Activated CD4-positive, alpha-beta T cell treated with anti-CD3 and anti-CD28 coated beads, Interleukin-2, amount 50 U/mL, for 24 hours (primary cell): ENCODE data around the gene WFDC9.
"Not testable (repeated sequence)": the region's sequence is repeated elsewhere in the genome, so short reads cannot be mapped to it uniquely, and the experiment has no call there.

Source experiments
- DNase-seq, 2 donors: peaks; one replicate each; pipeline ENCODE4 v3.0.0-alpha.2; 2020; ENCODE audit warnings: low read depth in 1 of 2, low spot score in 1 of 2

Gene WFDC9

DNA sequence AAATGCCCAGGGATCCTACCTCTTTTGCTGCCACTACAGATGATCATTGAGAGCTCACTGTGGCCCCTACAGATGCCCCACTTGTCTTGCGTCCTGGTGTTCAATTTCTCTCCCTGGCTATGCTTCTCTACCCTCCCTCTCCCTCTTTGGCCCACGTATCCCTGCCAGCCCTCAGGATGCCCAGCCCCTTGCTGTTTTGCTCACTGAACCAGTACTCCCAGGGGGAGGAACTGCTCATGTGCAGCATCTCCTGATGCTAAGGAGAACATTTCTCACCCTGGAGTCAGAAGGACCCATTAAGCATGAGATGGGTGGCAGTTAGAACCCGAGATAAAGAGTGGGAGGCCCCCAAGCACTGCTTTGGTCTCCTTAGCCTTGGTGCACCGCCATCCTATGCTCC, at the start of gene WFDC9:
Gene WFDC9, minus strand, starts transcription at position 101 of the 400 bp plus-strand sequence. CDS start 21,103 bp downstream, outside the sequence.
- DNase-seq, result no peak

DNA sequence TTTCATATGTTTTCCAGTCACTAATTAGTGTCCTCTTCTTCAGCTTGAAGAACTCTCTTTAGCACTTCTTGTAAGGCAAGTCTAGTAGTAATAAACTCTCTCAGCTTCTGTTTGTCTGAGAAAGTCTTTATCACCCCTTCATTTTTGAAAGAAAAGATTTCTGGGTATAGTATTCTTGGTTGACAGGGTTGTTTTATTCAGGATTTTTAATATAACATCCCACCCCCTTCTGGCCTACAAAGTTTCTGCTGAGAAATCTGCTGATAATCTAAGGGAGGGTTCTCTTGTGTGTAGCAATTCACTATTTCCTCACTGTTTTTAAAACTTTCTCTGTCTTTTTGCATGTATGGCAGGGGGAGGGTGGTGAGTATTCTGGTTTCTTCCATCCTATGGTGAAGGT, 48.6 kb upstream of the WFDC9 start:
- DNase-seq, result no peak

DNA sequence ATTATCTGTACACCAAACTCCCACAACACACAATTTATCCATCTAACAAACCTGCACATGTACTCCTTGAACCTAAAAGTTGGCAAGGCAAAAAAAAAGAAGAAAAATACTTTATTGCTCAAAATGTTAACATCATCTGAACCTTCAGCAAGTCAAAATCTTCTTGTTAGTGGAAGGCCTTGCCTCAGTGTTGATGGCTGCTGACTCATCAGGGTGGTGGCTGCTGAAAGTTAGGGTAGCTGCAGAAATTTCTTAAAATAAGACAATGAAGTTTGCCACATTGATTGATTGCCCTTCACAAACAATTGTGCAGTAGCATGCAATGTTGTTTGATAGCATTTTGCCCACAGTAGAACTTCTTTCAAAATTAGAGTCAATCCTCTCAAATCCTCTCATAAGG, 41.7 kb upstream of the WFDC9 start:
- no peak for DNase-seq

DNA sequence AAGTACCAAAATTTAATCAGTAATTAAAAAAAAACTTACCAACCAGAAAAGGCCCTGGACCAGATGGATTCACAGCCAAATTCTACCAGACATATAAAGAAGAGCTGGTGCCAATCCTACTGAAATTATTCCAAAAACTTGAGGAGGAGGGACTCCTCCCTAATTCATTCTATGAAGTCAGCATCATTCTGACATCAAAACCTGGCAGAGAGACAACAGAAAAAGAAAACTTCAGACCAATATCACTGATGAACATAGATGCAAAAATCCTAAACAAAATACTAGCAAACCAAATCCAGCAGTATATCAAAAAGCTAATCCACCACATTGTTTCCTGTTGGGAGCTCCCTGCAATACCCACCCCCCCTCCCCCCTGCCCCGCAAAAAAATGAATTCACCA, 39.1 kb upstream of the WFDC9 start, which contains the start of gene WFDC11:
Gene WFDC11, minus strand, starts transcription at position 101 of the 400 bp plus-strand sequence. CDS start 19,639 bp downstream, outside the sequence.
- DNase-seq, result no peak

DNA sequence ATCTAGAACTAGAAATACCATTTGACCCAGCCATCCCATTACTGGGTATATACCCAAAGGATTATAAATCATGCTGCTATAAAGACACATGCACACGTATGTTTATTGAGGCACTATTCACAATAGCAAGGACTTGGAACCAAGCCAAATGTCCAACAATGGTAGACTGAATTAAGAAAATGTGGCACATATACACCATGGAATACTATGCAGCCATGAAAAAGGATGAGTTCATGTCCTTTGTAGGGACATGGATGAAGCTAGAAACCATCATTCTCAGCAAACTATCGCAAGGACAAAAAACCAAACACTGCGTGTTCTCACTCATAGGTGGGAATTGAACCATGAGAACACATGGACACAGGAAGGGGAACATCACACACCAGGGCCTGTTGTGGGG, 26.0 kb upstream of the WFDC9 start:
- DNase-seq, result not testable (repeated sequence)

DNA sequence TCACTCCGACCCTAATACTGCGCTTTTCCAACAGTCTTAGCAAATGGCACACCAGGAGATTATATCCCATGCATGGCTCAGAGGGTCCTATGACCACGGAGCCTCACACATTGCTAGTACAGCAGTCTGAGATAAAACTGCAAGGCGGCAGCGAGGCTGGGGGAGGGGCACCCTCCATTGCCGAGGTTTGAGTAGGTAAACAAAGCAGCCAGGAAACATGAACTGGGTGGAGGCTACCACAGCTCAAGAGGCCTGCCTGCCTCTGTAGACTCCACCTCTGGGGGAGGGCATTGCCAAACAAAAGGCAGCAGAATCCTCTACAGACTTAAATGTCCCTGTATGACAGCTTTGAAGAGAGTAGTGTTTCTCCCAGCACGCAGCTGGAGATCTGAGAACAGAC, 20.6 kb upstream of the WFDC9 start:
- DNase-seq, result not testable (repeated sequence)

DNA sequence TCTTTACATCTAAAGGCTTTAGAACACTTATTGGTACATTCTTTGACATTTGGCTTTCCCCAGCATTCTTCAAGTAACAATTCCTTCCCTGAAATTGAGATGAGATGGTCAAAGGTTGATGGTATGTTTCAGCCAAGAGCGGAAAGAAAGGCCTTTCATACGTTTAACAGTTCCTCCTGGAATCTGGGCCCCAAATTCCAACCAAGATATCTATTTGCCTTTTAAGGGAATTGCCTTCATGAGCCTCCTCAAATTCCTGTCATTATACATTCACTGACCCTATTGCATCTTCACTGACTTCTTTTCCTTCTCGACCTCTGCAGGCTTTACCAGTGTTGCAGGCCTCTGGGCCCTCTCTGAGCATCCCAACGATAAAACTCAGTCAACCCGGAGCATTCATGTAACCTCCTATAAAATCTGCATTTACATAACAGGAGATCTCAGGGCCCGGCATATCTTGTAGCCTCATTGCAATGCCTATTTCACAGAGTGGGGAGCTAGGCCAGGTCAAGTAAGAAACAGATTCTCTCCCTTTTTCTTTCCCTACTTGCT, 18.3 kb upstream of the WFDC9 start:
- no peak for DNase-seq

DNA sequence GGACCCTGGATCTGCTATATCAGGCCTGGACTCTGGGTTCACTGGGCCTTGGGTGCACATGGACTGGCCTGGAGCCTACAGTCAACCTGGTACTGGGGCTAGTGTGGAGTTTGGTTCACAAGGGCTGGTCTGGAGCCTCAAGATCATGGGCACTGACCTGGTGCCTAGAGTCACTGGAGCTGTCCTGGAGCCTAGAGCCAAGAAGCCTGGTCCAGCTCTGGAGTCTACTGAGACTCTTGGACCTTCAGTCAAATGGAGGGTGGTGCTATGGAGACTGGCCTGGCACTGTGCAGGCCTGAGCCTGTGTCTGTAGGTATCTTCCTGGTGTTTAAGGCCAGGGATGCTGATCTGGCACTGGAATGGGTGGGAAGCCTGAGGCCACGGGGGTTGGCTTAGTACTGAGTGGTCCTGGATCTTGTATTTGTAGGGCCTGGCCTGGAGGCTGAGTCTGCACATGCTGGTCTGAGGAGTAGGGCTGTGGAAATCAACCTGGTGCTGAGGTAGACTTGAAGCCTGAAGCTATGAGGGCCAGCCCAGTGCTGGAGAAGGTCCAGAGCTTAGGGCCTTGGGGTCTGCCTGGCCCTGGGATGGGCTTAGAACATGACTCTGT, 16.5 kb upstream of the WFDC9 start:
- no peak for DNase-seq

DNA sequence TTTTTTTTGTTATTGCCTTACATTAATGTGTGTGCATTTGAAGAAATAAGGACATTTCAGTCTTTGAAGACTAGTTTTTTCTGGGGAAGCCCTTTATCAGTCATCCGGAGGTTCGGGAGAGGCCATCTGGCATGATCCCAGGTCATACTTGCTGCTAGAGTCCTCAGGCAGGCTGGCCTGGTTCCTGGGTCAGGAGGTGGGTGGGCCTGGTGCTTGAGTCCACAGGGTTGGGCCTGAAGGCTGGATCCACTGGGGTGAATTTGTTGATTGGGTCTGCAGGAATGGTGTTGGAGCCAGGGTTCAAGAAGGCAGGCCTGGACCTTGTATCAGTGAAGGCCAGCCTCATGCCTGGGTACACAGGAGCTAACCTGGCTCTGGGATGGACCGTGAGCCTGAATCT, 15.8 kb upstream of the WFDC9 start:
- no peak for DNase-seq

DNA sequence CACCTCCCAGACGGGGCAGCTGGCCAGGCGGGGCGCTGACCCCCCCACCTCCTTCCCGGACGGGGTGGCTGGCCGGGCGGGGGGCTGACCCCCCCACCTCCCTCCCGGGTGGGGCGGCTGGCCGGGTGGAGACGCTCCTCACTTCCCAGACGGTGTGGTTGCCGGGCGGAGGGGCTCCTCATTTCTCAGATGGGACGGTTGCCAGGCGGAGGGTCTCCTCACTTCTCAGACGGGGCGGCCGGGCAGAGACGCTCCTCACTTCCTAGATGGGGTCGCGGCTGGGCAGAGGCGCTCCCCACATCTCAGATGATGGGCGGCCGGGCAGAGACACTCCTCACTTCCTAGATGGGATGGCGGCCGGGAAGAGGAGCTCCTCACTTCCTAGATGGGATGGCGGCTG, 14.8 kb upstream of the WFDC9 start:
- not testable (repeated sequence) for DNase-seq

DNA sequence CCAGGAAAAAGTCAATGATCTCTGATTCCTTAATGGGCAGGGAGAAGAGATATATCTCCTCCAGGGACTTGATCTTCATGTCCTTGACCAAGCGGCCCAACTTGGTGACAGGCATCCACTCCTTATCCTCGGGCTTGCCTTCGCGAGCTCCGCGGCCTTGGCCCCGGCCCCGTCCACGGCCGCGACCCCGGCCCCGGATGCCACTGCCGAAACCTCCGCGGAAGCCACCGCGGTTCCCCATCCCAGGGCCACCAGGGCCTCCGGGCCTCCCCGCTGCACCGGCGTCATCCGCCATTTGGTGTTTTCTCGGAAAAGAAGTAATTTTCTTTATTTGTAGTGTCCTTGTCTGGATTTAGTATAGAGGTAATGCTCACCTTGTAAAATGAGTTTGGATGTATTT, 10.0 kb upstream of the WFDC9 start:
- DNase-seq, result not testable (repeated sequence)

DNA sequence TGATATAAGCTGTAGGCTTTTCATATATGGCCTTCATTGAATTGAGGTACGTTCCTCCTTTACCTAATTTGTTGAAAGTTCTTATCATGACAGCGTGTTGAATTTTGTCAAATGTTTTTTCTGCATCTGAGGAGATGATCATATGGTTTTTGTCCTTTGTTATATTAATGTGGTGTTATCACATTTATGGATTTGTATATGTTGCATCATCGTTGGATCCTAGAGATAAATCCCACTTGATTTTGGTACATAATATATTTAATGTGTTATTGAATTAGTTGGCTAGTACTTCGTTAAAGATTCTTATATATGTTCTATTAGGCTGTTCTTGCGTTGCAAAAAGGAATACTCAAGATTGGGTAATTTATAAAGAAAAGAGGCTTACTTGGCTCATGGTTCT, 8.6 kb upstream of the WFDC9 start:
- no peak for DNase-seq

DNA sequence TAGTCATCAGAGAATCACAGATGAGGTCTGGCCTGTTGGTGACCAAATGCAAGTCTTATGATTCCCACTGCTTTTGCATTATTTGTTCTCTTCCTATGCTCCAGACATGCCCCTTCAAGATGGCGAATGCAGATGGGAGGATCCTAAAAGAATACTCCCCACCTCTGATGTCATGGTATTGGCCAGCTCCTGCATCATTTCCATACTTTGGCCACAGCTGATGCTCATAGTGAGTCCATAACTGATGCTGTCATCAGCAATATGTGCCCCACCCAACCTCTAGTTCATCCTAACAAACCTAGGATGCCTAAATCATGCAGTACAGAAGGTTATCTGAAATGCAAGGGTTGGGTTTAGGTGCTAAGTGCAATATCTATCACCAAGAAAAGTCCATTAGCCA, 5.4 kb upstream of the WFDC9 start:
- no peak for DNase-seq

DNA sequence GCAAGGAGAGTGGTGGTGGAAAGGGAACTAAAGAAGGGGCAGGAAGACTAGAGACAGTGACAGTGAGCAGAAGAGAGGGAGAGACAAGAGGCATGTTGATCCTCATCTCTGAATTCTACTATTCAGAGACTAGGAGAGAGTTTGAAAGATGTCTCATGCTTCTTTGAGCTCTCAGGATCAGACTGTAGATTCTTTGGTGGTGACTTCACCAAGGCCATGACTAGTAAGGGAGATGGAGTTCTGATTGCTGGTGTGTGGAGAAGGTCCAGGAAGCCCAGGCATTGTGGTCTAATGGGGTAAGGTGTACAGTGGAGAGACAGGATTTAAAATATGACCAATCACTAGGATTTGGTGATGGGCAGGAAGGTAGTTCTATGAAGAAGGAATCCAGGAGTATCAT, 713 bp downstream of the WFDC9 start:
- DNase-seq, result no peak

DNA sequence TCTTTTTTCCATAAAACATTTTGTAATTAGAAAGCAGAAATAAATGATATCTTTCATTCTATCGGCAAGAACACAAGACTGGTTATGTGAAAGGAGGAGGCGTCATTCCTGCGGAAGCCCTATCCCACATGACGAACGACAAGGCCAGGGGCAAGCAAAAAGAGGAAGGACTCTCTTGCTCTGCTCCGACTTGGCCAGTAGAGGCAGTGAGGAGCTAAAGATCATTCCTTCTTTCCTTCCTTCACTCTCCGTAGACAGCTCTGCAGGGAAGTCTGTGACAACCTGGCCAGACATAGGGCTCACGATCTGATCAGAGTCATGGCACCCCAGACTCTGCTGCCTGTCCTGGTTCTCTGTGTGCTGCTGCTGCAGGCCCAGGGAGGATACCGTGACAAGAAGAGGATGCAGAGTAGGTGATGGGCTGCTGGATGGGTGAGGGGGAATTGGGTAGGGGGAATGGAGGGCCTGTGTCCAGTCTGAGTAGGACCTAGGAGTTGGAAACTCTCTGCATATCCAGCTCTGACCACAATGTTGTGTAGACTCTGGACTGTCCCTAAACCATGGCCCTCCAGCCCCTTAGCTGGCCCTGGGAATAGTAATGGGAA, 1.5 kb downstream of the WFDC9 start, which contains the start of gene WFDC10A:
Gene WFDC10A, plus strand, starts transcription at position 244 of the 605 bp plus-strand sequence. Its CDS starts 75 bp downstream, at position 319.
- peak in 1 of 2 donors; percentile 21 for DNase-seq

DNA sequence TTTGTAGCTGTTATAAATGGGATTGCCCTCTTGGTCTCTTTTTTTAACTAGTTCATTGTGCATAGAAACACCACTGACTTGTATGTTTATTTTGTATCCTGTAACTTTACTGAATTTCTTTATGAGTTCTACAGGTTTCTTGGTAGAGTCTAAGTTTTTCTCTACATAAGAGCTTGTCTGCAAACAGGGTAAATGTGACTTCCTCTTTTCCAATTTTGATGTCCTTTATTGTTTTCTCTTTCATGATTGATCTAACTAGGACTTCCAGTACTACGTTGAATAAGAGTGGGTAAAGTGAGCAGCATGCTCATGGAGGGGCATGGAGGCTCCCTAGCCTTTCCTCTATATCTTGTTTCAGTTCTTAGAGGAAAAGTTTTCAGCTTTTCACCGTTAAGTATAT, 4.5 kb downstream of the WFDC9 start:
- no peak for DNase-seq

DNA sequence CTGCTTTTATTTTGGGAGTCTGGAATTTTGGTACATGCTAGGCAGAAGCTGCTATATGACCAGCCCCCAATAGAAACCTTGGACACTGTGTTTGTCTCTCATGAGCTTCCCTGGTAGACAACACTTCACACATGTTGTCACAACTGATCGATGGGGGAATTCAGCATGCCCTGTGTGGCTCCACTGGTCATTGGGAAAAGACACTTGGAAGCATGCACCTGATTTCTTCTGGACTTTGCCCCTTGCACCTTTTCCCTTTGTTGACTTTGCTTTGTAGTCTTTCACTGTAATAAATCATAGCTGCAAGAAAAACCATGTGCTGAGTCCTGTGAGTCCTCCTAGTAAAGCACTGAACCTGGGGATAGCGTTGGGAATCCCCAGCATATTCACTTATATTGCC, 9.5 kb downstream of the WFDC9 start:
- no peak for DNase-seq

DNA sequence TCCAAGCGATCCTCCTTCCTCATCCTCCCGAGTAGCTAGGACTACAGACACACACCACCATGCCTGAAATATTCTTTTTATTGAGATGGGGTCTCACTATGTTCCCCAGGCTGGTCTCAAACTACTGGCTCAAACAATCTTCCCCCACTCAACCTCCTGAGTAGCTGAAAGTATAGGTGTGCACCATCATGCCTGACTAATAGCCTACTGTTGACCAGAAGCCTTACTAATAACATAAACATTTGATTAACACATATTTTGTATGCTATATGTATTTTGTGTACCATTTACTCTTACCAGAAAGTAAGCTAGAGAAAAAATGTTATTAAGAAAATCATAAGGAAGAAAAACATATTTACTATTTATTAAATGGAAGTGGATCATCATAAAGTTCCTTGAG, 13.5 kb downstream of the WFDC9 start:
- DNase-seq, result no peak

DNA sequence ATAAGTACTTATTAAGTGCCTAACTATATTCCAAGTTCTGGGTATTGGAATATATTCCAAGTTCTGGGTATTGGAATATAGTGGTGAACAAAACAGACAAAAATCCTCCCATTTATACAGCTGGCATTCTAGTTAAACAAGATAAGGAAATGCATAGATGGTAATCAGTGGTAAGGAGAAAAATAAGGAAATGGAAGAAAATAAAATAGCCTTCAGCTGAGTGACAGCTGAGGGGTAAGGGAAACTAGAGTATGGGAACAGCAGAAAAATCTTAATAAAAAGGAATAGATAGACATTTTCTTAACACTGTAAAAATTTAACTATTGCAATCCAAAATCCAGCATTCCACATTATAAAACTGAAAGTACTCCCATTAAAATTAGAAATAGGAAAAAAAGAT, 18.8 kb downstream of the WFDC9 start:
- DNase-seq, result no peak

DNA sequence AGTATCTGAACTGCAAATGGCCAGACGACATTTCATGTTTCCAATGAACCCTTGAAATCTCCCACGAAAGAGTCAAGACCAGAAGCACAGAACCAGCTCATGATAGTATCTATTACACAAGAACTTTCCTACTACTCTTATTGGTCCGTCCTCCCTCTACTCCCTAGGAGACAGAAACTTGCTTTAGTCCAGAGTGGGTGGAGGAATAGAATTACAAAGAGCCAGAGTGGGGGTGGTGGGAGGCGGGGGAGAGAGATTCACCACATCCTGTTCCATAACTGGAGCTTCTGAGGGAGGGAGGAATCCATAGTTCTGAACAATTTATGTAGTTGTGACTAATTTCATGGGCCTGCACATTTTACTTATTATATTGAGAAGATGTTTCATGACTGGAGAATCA, 20.0 kb downstream of the WFDC9 start:
- peak in 1 of 2 donors; percentile 41 for DNase-seq

DNA sequence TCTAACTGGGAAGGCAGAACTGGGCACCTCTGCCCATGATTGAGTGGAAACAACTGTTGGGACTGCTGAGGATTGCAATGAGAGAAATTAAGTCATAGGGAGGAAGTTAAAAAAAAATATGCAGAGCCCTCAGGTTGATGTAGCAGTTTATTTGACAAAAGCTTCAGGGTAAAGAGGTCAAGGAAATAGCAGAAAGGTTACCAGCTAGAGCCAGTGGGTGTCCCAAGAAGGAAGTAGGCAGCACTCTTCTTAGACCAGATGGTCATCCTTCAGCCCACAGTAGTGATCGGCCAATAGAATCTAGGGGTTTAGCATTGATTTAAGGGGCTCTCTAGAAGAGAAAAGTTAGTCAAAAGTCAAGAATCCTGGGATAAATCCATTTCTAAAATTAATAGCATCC, 23.3 kb downstream of the WFDC9 start:
- no peak for DNase-seq

DNA sequence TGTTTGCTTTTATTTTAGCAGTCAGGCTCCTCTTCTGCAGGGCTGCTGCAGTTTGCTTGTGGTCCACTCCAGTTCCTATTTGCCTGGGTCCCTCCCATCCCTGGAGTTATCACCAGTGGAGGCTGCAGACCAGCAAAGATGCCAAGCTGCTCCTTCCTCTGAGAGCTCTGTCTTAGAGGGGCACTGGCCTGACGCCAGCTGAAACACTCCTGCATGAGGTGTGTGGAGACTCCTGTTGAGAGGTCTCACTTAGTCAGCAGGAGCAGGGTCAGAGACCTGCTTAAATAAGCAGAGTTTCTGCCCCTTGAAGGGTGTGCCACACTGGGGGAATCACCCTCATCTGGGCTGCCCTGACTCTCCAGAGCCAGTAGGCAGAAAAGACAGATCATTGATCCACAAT, 35.8 kb downstream of the WFDC9 start:
- no peak for DNase-seq

DNA sequence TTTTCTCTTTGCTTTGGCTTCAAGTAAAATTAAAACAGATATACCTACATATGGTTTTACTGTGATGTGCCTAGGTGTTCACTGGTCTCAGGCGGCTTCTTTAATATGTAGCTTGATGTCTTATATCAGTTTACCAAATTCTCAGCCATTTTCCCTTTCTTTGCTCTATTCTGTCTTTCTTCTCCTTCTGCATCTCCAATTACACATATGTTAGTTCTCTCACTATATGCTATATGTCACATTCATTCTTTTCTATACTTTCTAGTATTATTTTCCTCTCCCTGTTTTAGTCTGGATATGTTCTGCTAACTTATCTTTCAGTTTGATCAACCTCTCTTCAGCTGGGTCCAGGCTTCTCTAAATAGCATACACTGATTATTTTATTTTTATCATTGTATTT, 37.6 kb downstream of the WFDC9 start:
- no peak for DNase-seq
